Stomach (tissue), 8 donors: Measurements from ENCODE around the gene SEC14L2. TPM values are rescaled to one million over a fixed set of nuclear protein-coding genes. Genes with fewer than 3 reads are reported as not detected.

Experiments used
- polyA plus RNA-seq, 3 donors: library from polyadenylated mRNA; stranded (reverse); fragments of 200-250 nt; gene quantifications; one replicate each; pipeline ENCODE4 v1.2.3, GENCODE V29; 2013
- small RNA-seq, 4 donors: library from RNA; depleted of rRNA; stranded (forward); fragments of <200 nt; gene quantifications; one replicate each; pipeline ENCODE3, GENCODE V24; 2016
- total RNA-seq, 5 donors: library from RNA; depleted of rRNA; stranded (reverse); fragments of >200 nt; gene quantifications; one replicate each; pipeline versions ENCODE4 v1.1.0 to v1.2.3, GENCODE V29; 2014 to 2016
- donor health status: healthy with polysubstance abuse.
- donor health status: Bipolar disorder and iron deficiency.
- donor health status: healthy.

Gene SEC14L2
- total and polyA plus RNA-seq, 8 donors = 4.1 to 19.4 (median 10.1) TPM; not detected in 2

Small RNA genes within 50 kb of the gene (small RNA-seq; reads per million reads assigned to genes)
- gene AC004832.3 (0 reads per million in 4 donors), gene RNU6-564P (0 reads per million in 4 donors)

Other genes with a start within 250 kb of the SEC14L2 start
- gene LIF, start 150.3 kb upstream of the SEC14L2 start, total RNA-seq = 1 to 10 TPM in 3 of 5 donors, not detected in 2; 2.0 to 2.4 (median 2.3) TPM
- gene LIF, start 150.3 kb upstream of the SEC14L2 start, polyA plus RNA-seq = 1 to 10 TPM in 2 of 3 donors, under 1 TPM in 1; 0.35 to 5.0 (median 1.4) TPM
- gene OSM, start 130.2 kb upstream of the SEC14L2 start, total RNA-seq = 1 to 10 TPM in 1 of 5 donors, not detected in 4; 1.3 TPM
- gene OSM, start 130.2 kb upstream of the SEC14L2 start, polyA plus RNA-seq = 10 to 100 TPM in 1 of 3 donors, 1 to 10 TPM in 1, under 1 TPM in 1; 0.33 to 22.7 (median 1.1) TPM
- gene CASTOR1, start 107.5 kb upstream of the SEC14L2 start, total RNA-seq = 10 to 100 TPM in 1 of 5 donors, 1 to 10 TPM in 4; 1.2 to 57.8 (median 3.7) TPM
- 10 to 100 TPM in 1 of 3 donors, 1 to 10 TPM in 2; 6.6 to 17.0 (median 7.3) TPM for gene CASTOR1, start 107.5 kb upstream of the SEC14L2 start, polyA plus RNA-seq
- gene TBC1D10A, start 70.1 kb upstream of the SEC14L2 start, total RNA-seq = 10 to 100 TPM in 3 of 5 donors, 1 to 10 TPM in 2; 2.2 to 23.2 (median 16.3) TPM
- gene TBC1D10A, start 70.1 kb upstream of the SEC14L2 start, polyA plus RNA-seq = 10 to 100 TPM; 14.2 to 24.5 (median 20.3) TPM
- 100 to 1,000 TPM in 1 of 5 donors, 10 to 100 TPM in 4; 30.3 to 316 (median 38.8) TPM for gene SF3A1, start 40.1 kb upstream of the SEC14L2 start, total RNA-seq
- 10 to 100 TPM; 13.6 to 15.6 (median 15.0) TPM for gene SF3A1, start 40.1 kb upstream of the SEC14L2 start, polyA plus RNA-seq
- 1 to 10 TPM in 3 of 5 donors, under 1 TPM in 1, not detected in 1; 0.73 to 9.0 (median 3.0) TPM for gene CCDC157, start 40.0 kb upstream of the SEC14L2 start, total RNA-seq
- gene CCDC157, start 40.0 kb upstream of the SEC14L2 start, polyA plus RNA-seq = 1 to 10 TPM; 1.7 to 3.7 (median 1.9) TPM
- gene RNF215, start 9.6 kb upstream of the SEC14L2 start, total RNA-seq = 10 to 100 TPM in 3 of 5 donors, 1 to 10 TPM in 2; 3.6 to 29.4 (median 15.6) TPM
- gene RNF215, start 9.6 kb upstream of the SEC14L2 start, polyA plus RNA-seq = 1 to 10 TPM; 4.1 to 8.4 (median 4.3) TPM
- gene MTFP1, start 28.8 kb downstream of the SEC14L2 start, total RNA-seq = 10 to 100 TPM in 2 of 5 donors, 1 to 10 TPM in 2, not detected in 1; 1.8 to 14.8 (median 10.2) TPM
- gene MTFP1, start 28.8 kb downstream of the SEC14L2 start, polyA plus RNA-seq = 10 to 100 TPM; 15.3 to 45.0 (median 27.4) TPM
- gene SEC14L3, start 75.0 kb downstream of the SEC14L2 start, total RNA-seq = not detected
- not detected for gene SEC14L3, start 75.0 kb downstream of the SEC14L2 start, polyA plus RNA-seq
- 1 to 10 TPM in 1 of 5 donors, not detected in 4; 4.5 TPM for gene SEC14L4, start 108.7 kb downstream of the SEC14L2 start, total RNA-seq
- gene SEC14L4, start 108.7 kb downstream of the SEC14L2 start, polyA plus RNA-seq = under 1 TPM in 2 of 3 donors, not detected in 1; 0.13 to 0.37 TPM
- under 1 TPM in 1 of 5 donors, not detected in 4; 0.58 TPM for gene SEC14L6, start 149.7 kb downstream of the SEC14L2 start, total RNA-seq
- gene SEC14L6, start 149.7 kb downstream of the SEC14L2 start, polyA plus RNA-seq = 1 to 10 TPM in 1 of 3 donors, under 1 TPM in 2; 0.68 to 1.4 (median 1.00) TPM
- gene GAL3ST1, start 177.6 kb downstream of the SEC14L2 start, total RNA-seq = 10 to 100 TPM in 2 of 5 donors, 1 to 10 TPM in 2, under 1 TPM in 1; 0.87 to 48.4 (median 3.5) TPM
- gene GAL3ST1, start 177.6 kb downstream of the SEC14L2 start, polyA plus RNA-seq = 1 to 10 TPM; 2.9 to 8.9 (median 4.0) TPM
- 10 to 100 TPM; 22.8 to 94.5 (median 38.7) TPM for gene PES1, start 194.9 kb downstream of the SEC14L2 start, total RNA-seq
- 10 to 100 TPM; 46.2 to 63.1 (median 48.0) TPM for gene PES1, start 194.9 kb downstream of the SEC14L2 start, polyA plus RNA-seq
- 10 to 100 TPM in 2 of 5 donors, 1 to 10 TPM in 3; 1.4 to 16.3 (median 2.3) TPM for gene TCN2, start 210.2 kb downstream of the SEC14L2 start, total RNA-seq
- gene TCN2, start 210.2 kb downstream of the SEC14L2 start, polyA plus RNA-seq = 10 to 100 TPM in 1 of 3 donors, 1 to 10 TPM in 2; 4.1 to 10.1 (median 4.3) TPM
- 1 to 10 TPM in 4 of 5 donors, under 1 TPM in 1; 0.45 to 7.2 (median 2.6) TPM for gene SLC35E4, start 238.8 kb downstream of the SEC14L2 start, total RNA-seq
- 1 to 10 TPM in 2 of 3 donors, under 1 TPM in 1; 0.46 to 3.4 (median 1.8) TPM for gene SLC35E4, start 238.8 kb downstream of the SEC14L2 start, polyA plus RNA-seq